Stimulated activated CD8-positive, alpha-beta memory T cell treated with anti-CD3 and anti-CD28 coated beads, Interleukin-12 subunit alpha, Interleukin-12 subunit beta, amount 100 ng/mL, for 1 hour (primary cell): ENCODE data around the gene PTPN9.
"Not testable (repeated sequence)": the region's sequence is repeated elsewhere in the genome, so short reads cannot be mapped to it uniquely, and the experiment has no call there.

Source experiments
- DNase-seq: peaks from one replicate; pipeline ENCODE4 v3.0.0-alpha.2; 2020; ENCODE audit warnings: low read depth

The PTPN9 gene

DNA sequence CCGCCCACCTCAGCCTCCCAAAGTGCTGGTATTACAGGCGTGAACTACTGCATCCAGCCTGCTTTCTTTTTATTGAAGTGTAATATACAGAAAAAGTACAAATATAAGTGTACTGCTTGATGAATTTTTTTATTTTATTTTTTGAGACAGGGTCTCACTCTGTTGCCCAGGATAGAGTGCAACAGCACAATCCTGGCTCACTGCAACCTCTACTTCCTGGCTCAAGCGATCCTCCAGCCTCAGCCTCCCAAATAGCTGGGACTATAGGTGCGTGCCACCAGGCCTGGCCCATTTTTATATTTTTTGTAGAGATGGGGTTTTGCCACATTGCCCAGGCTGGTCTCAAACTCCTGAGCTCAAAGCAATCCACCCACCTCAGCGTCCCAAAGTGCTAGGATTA, 3.8 kb upstream of the PTPN9 start:
- DNase-seq, result not testable (repeated sequence)

DNA sequence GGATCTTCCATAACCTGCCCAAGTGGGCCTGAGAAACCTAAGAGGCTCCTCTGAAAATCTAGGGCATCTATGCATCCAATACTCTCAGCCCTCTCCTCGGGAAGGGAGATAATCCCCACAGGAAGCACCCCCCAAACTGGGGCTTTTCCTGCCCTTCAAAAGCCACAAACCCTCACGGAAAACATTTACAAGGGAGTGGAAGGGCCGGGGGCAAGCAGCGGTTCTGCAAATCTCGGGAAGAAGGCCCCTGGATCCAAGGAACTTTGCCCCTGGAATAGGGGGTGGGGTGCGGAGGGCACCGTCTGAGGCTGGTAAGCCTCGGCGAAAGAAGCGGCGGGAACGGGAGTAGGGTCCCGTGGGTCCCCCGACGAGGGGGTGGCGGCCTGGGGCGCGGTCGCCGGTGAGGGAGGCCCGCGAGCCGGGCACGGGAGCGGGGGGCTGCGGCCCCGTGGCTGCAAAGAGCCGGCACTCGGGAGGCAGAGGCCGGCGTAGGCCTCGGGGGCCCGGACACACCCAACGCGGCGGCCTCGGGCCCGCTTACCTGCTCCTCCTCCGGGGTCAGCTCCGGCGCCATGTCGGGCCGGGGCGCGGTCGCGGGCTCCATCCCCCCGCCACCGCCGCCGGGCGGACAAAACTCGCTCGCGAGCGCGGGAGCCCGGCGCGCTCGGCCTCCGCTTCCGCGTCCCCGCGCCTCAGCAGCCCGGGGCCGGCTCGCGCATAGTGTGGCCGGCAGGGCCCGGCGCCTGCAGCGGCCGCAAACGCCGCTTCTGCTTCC, 755 bp downstream of the PTPN9 start:
- DNase-seq, result no peak

GRCh38 chr15:75577401-75578172, 1.5 kb downstream of the PTPN9 start:
- no peak for DNase-seq

DNA sequence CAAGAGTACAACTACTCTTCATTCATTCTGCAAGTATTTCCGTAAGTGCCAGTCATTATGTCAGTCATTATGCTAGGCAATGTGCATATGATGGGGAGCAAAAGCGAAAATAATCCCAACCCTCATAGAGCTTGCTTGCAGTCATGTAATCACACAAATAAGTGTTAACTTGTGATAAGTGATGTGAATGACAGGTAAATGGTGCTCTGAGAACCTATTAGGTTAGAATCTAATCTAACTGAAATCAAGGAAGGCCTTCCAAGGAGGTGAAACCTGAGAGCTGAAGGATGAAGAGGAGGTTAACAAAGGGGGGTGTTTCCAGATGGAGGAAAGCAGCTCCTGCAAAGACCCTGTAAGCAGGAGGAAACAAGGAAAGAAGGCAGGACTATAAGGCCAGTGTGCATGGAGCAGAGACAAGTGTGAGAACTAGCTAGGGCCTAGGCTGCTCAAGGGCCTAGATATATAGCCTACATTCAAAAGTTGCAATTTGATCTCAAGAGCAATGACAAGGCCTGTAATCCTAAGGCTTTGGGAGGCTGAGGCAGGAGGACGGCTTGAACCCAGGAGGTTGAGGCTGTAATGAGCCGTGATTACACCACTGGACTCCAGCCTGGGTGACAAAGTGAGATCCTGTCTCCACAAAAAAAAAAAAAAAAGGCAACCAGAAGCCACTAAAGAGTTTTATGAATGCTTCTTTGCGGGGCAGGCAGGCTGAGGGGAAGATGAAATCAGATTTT, 5.3 kb downstream of the PTPN9 start:
- no peak for DNase-seq

DNA sequence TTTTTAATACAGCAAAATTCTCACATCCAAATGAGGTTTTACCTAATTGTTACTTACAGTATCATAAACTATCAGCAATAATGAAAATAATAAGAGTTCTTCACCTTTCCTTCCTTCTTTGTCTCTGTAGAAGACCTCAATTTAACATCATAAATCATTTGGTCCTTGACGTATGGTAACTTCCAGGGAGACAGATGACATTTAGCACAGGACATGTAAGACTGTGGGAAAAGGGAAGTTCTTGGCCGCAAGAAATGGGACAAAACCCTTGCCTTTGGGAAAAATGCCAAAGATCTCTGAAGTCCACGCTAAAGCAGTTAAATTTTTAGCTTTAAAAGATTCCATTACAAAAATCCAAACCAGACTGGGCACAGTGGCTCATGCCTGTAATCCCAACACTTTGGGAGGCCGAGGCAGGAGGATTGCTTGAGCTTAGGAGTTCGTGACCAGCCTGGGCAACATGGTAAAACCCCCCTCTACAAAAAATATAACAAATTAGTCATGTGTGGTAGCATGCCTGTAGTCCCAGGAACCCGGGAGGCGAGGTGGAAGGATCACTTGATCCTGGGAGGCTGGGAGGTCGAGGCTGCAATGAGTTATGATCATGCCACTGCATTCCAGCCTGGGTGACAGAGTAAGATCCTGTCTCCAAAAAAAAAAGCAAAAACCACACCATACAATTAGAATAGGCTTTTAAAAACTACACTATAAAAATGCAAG, 8.8 kb downstream of the PTPN9 start:
- no peak for DNase-seq

DNA sequence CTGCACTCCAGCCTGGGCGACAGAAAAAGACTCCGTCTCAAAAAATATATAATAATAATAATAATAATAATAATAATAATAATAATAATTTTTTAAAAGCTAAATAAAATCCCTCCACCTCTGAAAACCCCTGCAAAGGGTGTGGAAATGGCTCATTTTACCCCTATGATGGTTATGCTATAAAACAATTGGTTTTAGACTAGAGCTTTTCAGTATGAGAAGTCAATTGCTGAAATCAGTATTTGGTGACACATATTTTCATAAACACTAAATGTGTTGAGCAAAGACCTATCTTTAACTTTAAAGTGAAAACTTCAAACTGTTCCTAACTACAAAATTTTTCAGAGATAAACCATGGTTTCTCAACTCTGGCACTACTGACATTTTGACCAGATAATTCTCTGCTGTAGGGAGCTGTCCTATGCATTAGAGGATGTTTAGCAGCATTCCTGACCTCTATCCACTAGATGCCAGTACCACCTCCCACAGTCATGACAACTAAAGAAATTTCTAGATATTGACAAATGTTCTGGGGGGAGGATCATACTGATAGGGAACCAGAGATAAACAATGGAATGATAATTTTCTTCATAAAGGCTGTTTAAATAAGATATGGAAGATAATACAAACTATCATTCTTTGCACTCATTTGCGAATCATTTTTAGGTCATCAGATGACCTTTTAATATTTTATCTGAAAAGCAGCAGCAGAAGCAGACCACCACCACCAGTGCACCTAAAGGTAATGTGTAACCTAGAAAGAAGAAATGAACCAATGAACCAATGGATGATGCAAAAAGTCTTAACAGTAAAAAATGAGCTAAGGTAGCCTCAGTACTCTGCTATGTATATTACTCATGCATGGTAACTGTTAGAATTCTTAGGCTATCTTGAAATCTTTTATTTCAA, 13.8 kb downstream of the PTPN9 start:
- no peak for DNase-seq

GRCh38 chr15:75561888-75562287, 17.2 kb downstream of the PTPN9 start:
- DNase-seq, result no peak

DNA sequence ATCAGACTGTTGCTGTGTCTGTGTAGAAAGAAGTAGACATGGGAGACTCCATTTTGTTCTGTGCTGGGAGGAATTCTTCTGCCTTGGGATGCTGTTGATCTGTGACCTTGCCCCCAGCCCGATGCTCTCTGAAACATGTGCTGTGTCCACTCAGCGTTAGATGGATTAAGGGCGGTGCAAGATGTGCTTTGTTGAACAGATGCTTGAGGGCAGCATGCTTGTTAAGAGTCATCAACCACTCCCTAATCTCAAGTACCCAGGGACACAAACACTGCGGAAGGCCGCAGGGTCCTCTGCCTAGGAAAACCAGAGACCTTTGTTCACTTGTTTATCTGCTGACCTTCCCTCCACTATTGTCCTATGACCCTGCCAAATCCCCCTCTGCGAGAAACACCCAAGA, 19.8 kb downstream of the PTPN9 start:
- not testable (repeated sequence) for DNase-seq

GRCh38 chr15:75558955-75559354, 20.2 kb downstream of the PTPN9 start:
- DNase-seq, result not testable (repeated sequence)

DNA sequence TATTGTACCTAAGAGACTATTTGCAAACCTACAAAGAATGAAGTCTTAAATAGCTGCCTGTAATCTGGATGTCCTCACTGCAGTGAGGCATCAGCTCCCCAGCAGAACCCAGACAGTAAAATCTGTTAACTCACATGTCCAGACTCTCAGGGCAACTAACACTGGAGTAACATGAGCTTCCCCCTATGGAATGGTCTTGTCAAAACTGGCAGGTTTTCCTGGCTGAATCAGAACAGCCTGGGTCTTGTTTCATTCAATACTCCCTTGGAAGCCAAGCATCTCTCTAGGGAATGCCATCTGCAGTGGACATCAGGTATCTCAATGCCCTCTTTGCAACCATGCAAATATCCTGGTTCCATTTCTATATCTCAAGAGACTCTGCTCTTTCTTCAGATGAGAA, 24.4 kb downstream of the PTPN9 start:
- no peak for DNase-seq

DNA sequence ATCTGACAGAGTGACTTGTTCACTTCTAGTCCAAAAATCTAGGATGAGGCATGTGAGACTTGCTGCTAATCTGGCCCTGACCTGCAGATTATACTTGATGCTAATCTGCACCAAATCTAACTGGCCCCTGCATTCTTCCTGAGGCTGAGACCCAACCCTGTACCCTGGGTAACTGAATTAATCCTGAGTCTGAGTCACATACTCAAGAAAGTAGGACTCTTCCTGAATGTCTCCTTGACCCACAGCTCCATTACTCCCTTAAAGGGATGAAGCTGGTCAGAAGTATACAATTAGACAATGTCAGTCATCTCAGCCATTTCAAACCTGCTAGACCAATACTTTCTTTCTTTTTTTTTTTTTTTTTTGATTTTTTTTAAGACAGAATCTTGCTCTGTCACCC, 25.5 kb downstream of the PTPN9 start:
- no peak for DNase-seq

DNA sequence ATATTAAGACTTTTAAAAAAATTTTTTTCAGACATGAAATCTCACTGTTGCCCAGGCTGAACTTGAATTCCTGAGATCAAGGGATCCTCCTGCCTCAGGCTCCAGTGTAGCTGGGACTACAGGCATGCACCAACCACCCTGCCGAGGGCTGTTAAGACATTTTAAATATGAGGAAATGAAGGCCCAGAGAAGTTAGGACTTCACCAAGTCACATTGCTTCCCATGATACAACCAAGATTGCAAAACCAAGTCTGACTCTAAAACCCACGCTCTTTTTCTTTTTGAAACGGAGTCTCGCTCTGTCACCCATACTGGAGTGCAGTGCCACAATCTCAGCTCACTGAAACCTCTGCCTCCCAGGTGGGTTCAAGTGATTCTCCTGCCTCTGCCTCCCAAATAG, 28.0 kb downstream of the PTPN9 start:
- no peak for DNase-seq

GRCh38 chr15:75545064-75545463, 34.1 kb downstream of the PTPN9 start:
- no peak for DNase-seq

DNA sequence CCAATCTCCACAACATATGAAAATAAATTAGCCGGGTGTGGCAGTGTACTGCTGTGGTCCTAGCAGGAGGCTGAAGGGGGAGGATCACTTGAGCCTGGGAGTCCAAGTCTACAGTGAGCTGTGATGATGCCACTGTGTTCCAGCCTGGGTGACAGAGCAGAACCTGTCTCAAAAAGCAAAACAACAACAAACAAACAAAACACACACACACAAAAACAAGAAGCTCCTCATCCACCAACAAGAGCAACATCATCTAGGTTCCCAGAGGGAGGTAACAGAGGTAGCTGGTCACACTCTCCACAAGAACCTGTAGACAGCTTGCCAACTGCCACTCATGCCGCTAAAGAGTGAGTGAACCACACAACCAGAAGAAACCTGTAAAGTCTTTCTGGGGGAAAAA, 34.8 kb downstream of the PTPN9 start:
- DNase-seq, result no peak

DNA sequence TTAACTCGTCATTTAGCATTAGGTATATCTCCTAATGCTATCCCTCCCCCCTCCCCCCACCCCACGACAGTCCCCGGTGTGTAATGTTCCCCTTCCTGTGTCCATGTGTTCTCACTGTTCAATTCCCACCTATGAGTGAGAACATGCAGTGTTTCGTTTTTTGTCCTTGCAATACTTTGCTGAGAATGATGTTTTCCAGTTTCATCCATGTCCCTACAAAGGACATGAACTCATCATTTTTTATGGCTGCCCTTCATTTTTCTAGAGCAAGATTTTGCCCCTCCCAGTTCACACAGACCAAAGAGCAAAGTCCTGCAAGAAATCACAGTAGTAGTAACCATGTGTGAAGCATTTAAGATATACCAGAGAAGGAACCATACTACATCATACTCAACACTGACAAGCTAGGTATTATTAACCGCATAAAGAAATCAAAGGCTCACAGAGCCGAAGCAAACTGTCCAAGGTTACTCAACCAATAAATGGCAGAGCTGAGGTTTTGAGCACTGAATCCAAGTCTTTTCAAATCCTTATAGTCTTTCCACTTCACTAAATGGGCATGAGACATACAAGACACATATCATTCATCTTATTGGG, 36.1 kb downstream of the PTPN9 start:
- not testable (repeated sequence) for DNase-seq

DNA sequence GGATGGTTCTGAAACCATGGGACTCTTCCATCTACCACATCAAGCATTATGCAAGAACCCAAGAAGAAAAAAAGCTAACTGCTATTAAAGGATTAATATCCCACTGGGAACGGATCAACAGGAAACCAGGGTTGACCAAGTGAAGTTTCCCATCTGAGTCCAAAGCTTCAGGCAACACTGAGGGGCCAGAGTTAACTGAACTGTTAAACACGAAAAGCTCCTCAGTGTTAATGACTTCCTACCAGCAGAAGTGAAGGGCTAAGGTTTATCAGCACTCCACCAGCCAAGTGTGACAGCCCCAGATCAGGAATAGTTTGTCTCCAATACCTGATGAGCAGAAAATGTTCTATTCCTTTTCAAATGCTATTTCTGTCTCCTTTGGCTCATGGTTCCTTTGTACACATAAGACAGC, 36.7 kb downstream of the PTPN9 start:
- no peak for DNase-seq

DNA sequence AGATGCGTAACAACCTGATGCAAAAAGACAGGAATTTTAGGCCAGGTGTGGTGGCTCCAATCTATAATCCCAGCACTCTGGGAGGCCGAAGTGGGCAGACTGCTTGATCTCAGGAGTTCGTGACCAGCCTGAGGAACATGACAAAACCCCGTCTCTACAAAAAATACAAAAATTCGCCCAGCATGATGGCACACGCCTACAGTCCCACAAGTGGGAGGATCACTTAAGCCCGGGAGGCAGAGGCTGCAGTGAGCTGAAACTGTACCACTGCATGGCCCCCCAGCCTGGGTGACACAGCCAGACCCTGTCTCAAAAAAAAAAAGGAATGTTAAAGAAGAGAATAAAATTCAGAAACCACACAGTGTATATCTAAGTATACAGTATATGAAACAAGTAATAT, 40.7 kb downstream of the PTPN9 start:
- no peak for DNase-seq

DNA sequence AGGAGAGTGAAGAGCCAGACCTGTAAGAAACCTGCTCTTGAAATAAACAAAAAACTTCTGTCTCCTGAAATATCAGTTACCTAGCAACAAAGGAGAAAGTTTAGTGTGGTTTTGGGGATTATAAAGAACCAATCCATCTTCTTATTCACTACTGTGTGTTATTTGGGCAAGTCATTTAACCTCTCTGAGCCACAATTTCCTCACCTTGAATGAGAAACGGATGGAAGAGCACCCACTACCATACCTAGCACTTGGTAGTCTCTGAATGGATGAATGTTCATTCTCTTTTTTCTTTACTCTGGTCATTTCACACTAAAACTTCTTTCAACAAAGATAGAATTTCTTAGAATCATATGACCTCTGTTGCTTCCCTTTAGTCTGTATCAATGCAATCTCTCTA, 45.2 kb downstream of the PTPN9 start:
- no peak for DNase-seq

DNA sequence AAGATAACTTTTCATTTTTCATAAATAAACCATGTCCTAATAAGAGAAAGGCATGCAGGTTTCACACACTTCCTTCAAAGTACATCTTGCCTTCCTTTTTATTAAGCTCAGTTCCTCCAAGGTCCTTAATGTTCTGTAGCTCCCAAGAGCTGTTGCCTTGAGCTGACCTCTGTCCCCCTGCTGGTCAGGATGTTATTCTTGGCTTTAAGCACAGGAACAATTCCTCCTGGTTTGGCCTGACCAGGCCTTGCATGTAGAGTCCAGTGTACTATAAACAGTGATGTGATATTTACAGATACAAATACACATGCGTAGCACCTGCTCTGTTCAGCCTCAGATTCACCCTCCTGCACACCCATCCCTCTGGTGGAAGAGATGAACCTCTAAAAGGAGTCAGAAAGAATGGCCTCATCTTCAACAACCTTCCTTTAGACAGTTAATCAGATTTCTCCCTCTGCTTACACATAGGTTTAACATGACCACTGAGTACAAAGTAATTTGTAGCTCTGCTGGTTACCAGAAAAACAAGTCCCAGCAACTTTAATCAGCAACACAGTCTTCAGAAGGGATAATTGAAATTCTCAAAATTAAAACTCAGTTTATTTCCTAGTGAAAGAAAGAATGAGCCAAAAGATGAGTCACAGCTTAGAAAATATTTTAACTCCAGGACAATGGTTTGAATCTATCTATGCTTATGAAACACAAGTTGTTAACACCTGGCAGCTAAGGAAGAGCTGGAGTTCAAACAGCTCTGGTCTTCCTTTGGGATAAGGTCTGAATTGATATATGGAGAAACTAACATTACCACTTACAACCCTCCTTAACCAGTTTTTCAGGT, 46.5 kb downstream of the PTPN9 start:
- no peak for DNase-seq

GRCh38 chr15:75531041-75531450, 48.1 kb downstream of the PTPN9 start:
- DNase-seq, result no peak
